H1 (cell line): ENCODE measurements around the gene ICAM2. TPM values are rescaled to one million over a fixed set of nuclear protein-coding genes. Genes with fewer than 3 reads are reported as not detected.
A peak's percentile ranks its signal among the peaks of the same experiment; 100 is the strongest.

Experiments used
- CTCF ChIA-PET: fragments of 300-600 bp; sonication (Branson Sonifier 250); formaldehyde crosslinking; loops from one replicate; lab custom pipeline; 2021; ENCODE audit not compliant: partially characterized antibody; lab: Charles Lee
- POLR2A ChIA-PET: fragments of 300-600 bp; sonication (Branson Sonifier 250); formaldehyde crosslinking; loops from one replicate; lab custom pipeline; 2021; ENCODE audit warnings: inconsistent platforms; ENCODE audit not compliant: partially characterized antibody; lab: Charles Lee
- DNase-seq, 2 experiments: peaks; one replicate each; pipeline versions ENCODE4 v3.0.0 to v3.0.0-alpha.2; 2010 to 2022; ENCODE audit warnings: low spot score in 2 of 2, low read depth in 1 of 2, mixed read lengths in 1 of 2
- FAIRE-seq: peaks from 2 replicates; lab custom pipeline; 2011; peaks lifted over from hg19 to GRCh38; lab: Jason Lieb, UNC
- H2AFZ ChIP-seq: 2 replicates; pipeline ENCODE4 v1.8.1; 2012; ENCODE audit warnings: low read length, inconsistent platforms
- H2AK5ac ChIP-seq: 2 replicates; pipeline ENCODE4 v1.6.1; 2013; ENCODE audit warnings: low read depth, low read length
- H2BK120ac ChIP-seq: replicated peaks from 2 replicates; pipeline ENCODE3; 2013; ENCODE audit warnings: low read depth, low read length, inconsistent platforms
- H2BK12ac ChIP-seq: 2 replicates; pipeline ENCODE4 v1.6.1; 2013; ENCODE audit warnings: low read depth, low read length
- H2BK15ac ChIP-seq: 2 replicates; pipeline ENCODE4 v1.6.1; 2013; ENCODE audit warnings: low read length
- H2BK20ac ChIP-seq: 2 replicates; pipeline ENCODE4 v1.6.1; 2013; ENCODE audit warnings: low read length
- H2BK5ac ChIP-seq: 2 replicates; pipeline ENCODE4 v1.6.1; 2013; ENCODE audit warnings: low read depth, low read length
- H3K14ac ChIP-seq: 2 replicates; pipeline ENCODE4 v1.6.1; 2013; ENCODE audit warnings: inconsistent platforms; ENCODE audit not compliant: insufficient read length
- H3K18ac ChIP-seq: 2 replicates; pipeline ENCODE4 v1.6.1; 2013; ENCODE audit warnings: low read length; ENCODE audit errors: extremely low read depth
- H3K23ac ChIP-seq: 2 replicates; pipeline ENCODE4 v1.6.1; 2013; ENCODE audit warnings: inconsistent platforms; ENCODE audit not compliant: insufficient read length
- H3K23me2 ChIP-seq: 2 replicates; pipeline ENCODE4 v1.6.1; 2013; ENCODE audit warnings: low read depth, low read length
- H3K27ac ChIP-seq: 2 replicates; pipeline ENCODE4 v1.6.1; 2011; ENCODE audit warnings: low read depth, low read length, inconsistent platforms
- H3K27me3 ChIP-seq, 4 experiments: replicated peaks in 1 of 4; 1 replicate in 1 of 4; 2 replicates in 3 of 4; pipeline versions ENCODE4 v1.6.1 to v1.8.1; 2011 to 2013; ENCODE audit warnings: low read length in 3 of 4, mild to moderate bottlenecking in 3 of 4, inconsistent platforms in 2 of 4, mixed read lengths in 2 of 4, moderate library complexity in 1 of 4; ENCODE audit not compliant: control insufficient read depth in 3 of 4, insufficient read depth in 3 of 4; ENCODE audit errors: extremely low read depth in 1 of 4
- H3K36me3 ChIP-seq, 4 experiments: 2 replicates each; pipeline versions ENCODE4 v1.6.1 to v1.8.1; 2011 to 2013; ENCODE audit warnings: mild to moderate bottlenecking in 4 of 4, low read length in 3 of 4, moderate library complexity in 2 of 4, control low read depth in 1 of 4, inconsistent platforms in 1 of 4; ENCODE audit not compliant: insufficient read depth in 4 of 4, control insufficient read depth in 2 of 4
- H3K4ac ChIP-seq: replicated peaks from 2 replicates; pipeline ENCODE3; 2013; ENCODE audit warnings: low read length, low read depth, mixed read lengths, inconsistent platforms; ENCODE audit not compliant: insufficient read length
- H3K4me1 ChIP-seq, 4 experiments: replicated peaks in 1 of 4; 1 replicate in 1 of 4; 2 replicates in 3 of 4; pipeline versions ENCODE4 v1.6.1 to v1.8.1; 2011 to 2013; ENCODE audit warnings: low read length in 3 of 4, inconsistent platforms in 2 of 4, mixed read lengths in 1 of 4; ENCODE audit not compliant: insufficient read depth in 4 of 4, control insufficient read depth in 3 of 4
- H3K4me2 ChIP-seq, 2 experiments: 2 replicates each; pipeline versions ENCODE4 v1.6.1 to v1.8.1; 2011 to 2013; ENCODE audit warnings: low read depth in 2 of 2, low read length in 2 of 2, control low read depth in 1 of 2, inconsistent platforms in 1 of 2, mild to moderate bottlenecking in 1 of 2; ENCODE audit not compliant: insufficient read depth in 1 of 2
- H3K4me3 ChIP-seq, 4 experiments: fragments of 200-600, 300-600 bp in 1 of 4; sonication (generic), shearing (Covaris generic), sonication (Bioruptor Twin) in 1 of 4; 2 replicates each; pipeline versions ENCODE4 v1.5.1 to v1.8.1; 2011 to 2016; ENCODE audit warnings: low read length in 4 of 4, low read depth in 3 of 4, control low read depth in 2 of 4, inconsistent platforms in 2 of 4, mild to moderate bottlenecking in 2 of 4, mixed read lengths in 1 of 4, moderate library complexity in 1 of 4; ENCODE audit not compliant: insufficient read depth in 2 of 4; ENCODE audit errors: extremely low read depth in 1 of 4
- H3K56ac ChIP-seq: replicated peaks from 2 replicates; pipeline ENCODE3; 2013; ENCODE audit warnings: low read depth, mild to moderate bottlenecking, mixed read lengths, low read length, inconsistent platforms; ENCODE audit not compliant: insufficient read length
- H3K79me1 ChIP-seq: 2 replicates; pipeline ENCODE4 v1.6.1; 2013; ENCODE audit warnings: low read depth, low read length, control low read depth
- H3K79me2 ChIP-seq, 2 experiments: 2 replicates each; pipeline versions ENCODE4 v1.6.1 to v1.8.1; 2012 to 2013; ENCODE audit warnings: low read length in 2 of 2, mild to moderate bottlenecking in 2 of 2, inconsistent platforms in 1 of 2; ENCODE audit not compliant: insufficient read depth in 2 of 2, control insufficient read depth in 1 of 2
- H3K9ac ChIP-seq, 4 experiments: replicated peaks in 1 of 4; 1 replicate in 1 of 4; 2 replicates in 3 of 4; pipeline versions ENCODE4 v1.6.1 to v1.8.1; 2011 to 2013; ENCODE audit warnings: low read depth in 3 of 4, low read length in 3 of 4, control low read depth in 2 of 4, mild to moderate bottlenecking in 2 of 4, moderate library complexity in 2 of 4, inconsistent platforms in 1 of 4; ENCODE audit errors: extremely low read depth in 1 of 4
- H3K9me3 ChIP-seq, 2 experiments: 2 replicates each; pipeline versions ENCODE4 v1.6.1 to v1.8.1; 2012 to 2013; ENCODE audit warnings: mild to moderate bottlenecking in 2 of 2, moderate library complexity in 2 of 2, control low read depth in 1 of 2, inconsistent platforms in 1 of 2, low read depth in 1 of 2, low read length in 1 of 2, mixed read lengths in 1 of 2; ENCODE audit not compliant: insufficient read depth in 2 of 2
- H4K20me1 ChIP-seq, 2 experiments: replicated peaks in 1 of 2; 2 replicates each; pipeline versions ENCODE3 to v1.8.1; 2011 to 2013; ENCODE audit warnings: inconsistent platforms in 2 of 2, low read length in 2 of 2, mild to moderate bottlenecking in 1 of 2; ENCODE audit not compliant: insufficient read depth in 2 of 2, control insufficient read depth in 1 of 2
- H4K5ac ChIP-seq: 2 replicates; pipeline ENCODE4 v1.6.1; 2013; ENCODE audit warnings: low read length, low read depth, mixed read lengths, inconsistent platforms; ENCODE audit not compliant: insufficient read length
- H4K8ac ChIP-seq: 2 replicates; pipeline ENCODE4 v1.8.0; 2013; ENCODE audit warnings: mild to moderate bottlenecking, moderate library complexity, low read length, inconsistent platforms; ENCODE audit not compliant: insufficient read depth; ENCODE audit errors: extremely low read depth
- H4K91ac ChIP-seq: replicated peaks from 2 replicates; pipeline ENCODE3; 2013; ENCODE audit warnings: low read length, mixed read lengths, inconsistent platforms; ENCODE audit not compliant: insufficient read length
- BACH1 ChIP-seq: IDR thresholded peaks from 2 replicates; pipeline ENCODE4 v1.6.1; 2012; ENCODE audit warnings: low read length, improper control_type of control experiment
- POU5F1 ChIP-seq: IDR thresholded peaks from 2 replicates; pipeline ENCODE4 v1.6.1; 2011; ENCODE audit warnings: low read depth, mild to moderate bottlenecking, low read length, moderate library complexity
- WGBS, 2 experiments: shearing (Covaris generic) in 1 of 2; methylation state at CpG; one replicate each; pipeline versions ENCODE4 v1.1.6 to v1.1.7; 2013 to 2015; ENCODE audit warnings: low lambda C conversion rate in 2 of 2, mixed read lengths in 2 of 2, inconsistent platforms in 1 of 2, low coverage in 1 of 2, missing lambda C conversion rate in 1 of 2; ENCODE audit not compliant: insufficient replicate concordance in 2 of 2, insufficient coverage in 1 of 2, insufficient read length in 1 of 2; ENCODE audit errors: extremely low coverage in 1 of 2, missing lambda C conversion rate in 1 of 2; 5-methylcytosine and 5-hydroxymethylcytosine counted together
- polyA plus RNA-seq, 7 experiments: library from polyadenylated mRNA; depleted of rRNA in 3 of 7; stranded (reverse) in 5 of 7; unstranded in 2 of 7; fragments of >200 nt in 5 of 7; fragments of 200-250 nt in 2 of 7; gene quantifications; 1 replicate in 5 of 7; 2 replicates in 1 of 7; 4 replicates in 1 of 7; pipeline versions ENCODE4 v1.2.1 to v1.2.3, GENCODE V29; 2011 to 2013; ENCODE audit warnings: missing spikeins in 2 of 7, mixed read lengths in 2 of 7
- total RNA-seq: library from RNA; stranded (reverse); fragmentation: NEBNext Ultra II Directional; extraction: Animal tissue kit (Norgen Biotek cat#: 25700); gene quantifications from 2 replicates; pipeline ENCODE4 v1.2.1, GENCODE V29; 2021

ICAM2 gene
- total and polyA plus RNA-seq, 2 of the 8 experiments (the other 6 are each of a cell fraction or from before 2014, with no cell fraction given): 0.45 to 0.63 TPM

- Histone ChIP-seq H3K79me1 (0 out of 2 replicates have a peak, but pooled peaks cover 2% of the 10 kb centered on the region), H2BK5ac (peak overlapping the region; percentile 66; the same call in 1 of the 2 replicates), H3K36me3 (peaks cover 0 to 3% (median 0%) of the 10 kb centered on the region in 4 experiments; a peak in 1 of 8 replicates), H4K5ac (no peak overlapping the region), H4K8ac (no peak overlapping the region), H3K23me2 (peaks cover 8% of the 10 kb centered on the region), H2BK12ac (0 out of 2 replicates have a peak overlapping the region, but pooled peaks have one; percentile 9), H2AFZ (no peak overlapping the region), H3K9me3 (no peaks in the 10 kb centered on the region), H2BK20ac (no peak overlapping the region), H3K9ac (no peak overlapping the region), H3K27ac (no peak overlapping the region), H3K4ac (no peak overlapping the region), H3K56ac (no peak overlapping the region), H3K4me3 (peak overlapping the region in 3 of 4 experiments; percentile 29 to 62 (median 59); a peak in 3 of 8 replicates), H2AK5ac (peak overlapping the region; percentile 86; the same call in 1 of the 2 replicates), H4K91ac (peak overlapping the region; percentile 61), H4K20me1 (peaks cover 0 to 5% of the 10 kb centered on the region in 2 experiments), H2BK120ac (no peak overlapping the region), H3K27me3 (no peaks in the 10 kb centered on the region), H3K4me1 (peaks cover 0 to 20% (median 9%) of the 10 kb centered on the region in 4 experiments; a peak in 6 of 7 replicates), H3K14ac (no peak overlapping the region), H2BK15ac (peak overlapping the region; percentile 46; the same call in 1 of the 2 replicates), H3K18ac (peak overlapping the region; percentile 9; the same call in 1 of the 2 replicates), H3K79me2 (no peaks in the 10 kb centered on the region), H3K4me2 (peak overlapping the region; percentile 79 to 97), H3K23ac (no peak overlapping the region)
- ChIA-PET CTCF (interaction anchor here (0.9 to 14.4 kb wide), 5 partner anchors 9 to 45 kb away, joined by 3 to 270 read pairs (median 36); partner anchors contain the start of genes CD79B, CSHL1 and GH1), POLR2A (interaction anchor here (3.1 to 3.3 kb wide), 2 partner anchors 9 to 14 kb away, joined by 14 to 19 read pairs; no protein-coding TSS in a partner anchor)
- TF ChIP-seq BACH1 (no peak), POU5F1 (no peak)
- DNase-seq (no peak), FAIRE-seq (no peak)
- WGBS, 2 experiments: 83% methylated on average over 7 of the region's 9 CpGs; no CpG with 5 or more reads in 1 of the 2 experiments
Measured at GRCh38 chr17:63960006-63960405, 60.4 kb downstream of the ICAM2 start.
